ENCODE measurements around the gene FYCO1.

Gene FYCO1

GRCh38 chr3:45940781-45941365 is 54.8 kb downstream of the FYCO1 start:
- no peak for DNase-seq

GRCh38 chr3:45940004-45940780 is 55.4 kb downstream of the FYCO1 start:
- DNase-seq: peak; percentile 78

GRCh38 chr3:45939341-45939771 is 56.3 kb downstream of the FYCO1 start:
- no peak for DNase-seq

- peak; percentile 92 for DNase-seq
Measured at GRCh38 chr3:45938864-45939263, 56.8 kb downstream of the FYCO1 start.

- no peak for DNase-seq
Measured at GRCh38 chr3:45938043-45938435, 57.6 kb downstream of the FYCO1 start.

- no peak for DNase-seq
Measured at GRCh38 chr3:45937206-45938042, 58.2 kb downstream of the FYCO1 start.

- DNase-seq: no peak
Measured at GRCh38 chr3:45936261-45936660, 59.4 kb downstream of the FYCO1 start.

GRCh38 chr3:45933591-45933990 is 62.0 kb downstream of the FYCO1 start:
- no peak for DNase-seq

- no peak for DNase-seq
Measured at GRCh38 chr3:45932112-45932511, 63.5 kb downstream of the FYCO1 start.

- DNase-seq: no peak
Measured at GRCh38 chr3:45931496-45931895, 64.1 kb downstream of the FYCO1 start.

- DNase-seq: no peak
Measured at GRCh38 chr3:45929042-45929679, 66.5 kb downstream of the FYCO1 start.

- no peak for DNase-seq
Measured at GRCh38 chr3:45927881-45928280, 67.7 kb downstream of the FYCO1 start.

- no peak for DNase-seq
Measured at GRCh38 chr3:45923755-45924154, 71.9 kb downstream of the FYCO1 start.

- DNase-seq: no peak
Measured at GRCh38 chr3:45922950-45923590, 72.6 kb downstream of the FYCO1 start.

- no peak for DNase-seq
Measured at GRCh38 chr3:45922039-45922326, 73.6 kb downstream of the FYCO1 start.

GRCh38 chr3:45921158-45922038 is 74.2 kb downstream of the FYCO1 start:
- DNase-seq: no peak

GRCh38 chr3:45917146-45917898 is 78.3 kb downstream of the FYCO1 start:
- DNase-seq: no peak

- peak; percentile 58 for DNase-seq
Measured at GRCh38 chr3:45915518-45916231, 79.9 kb downstream of the FYCO1 start.

- no peak for DNase-seq
Measured at GRCh38 chr3:45915059-45915439, 80.6 kb downstream of the FYCO1 start.

GRCh38 chr3:45914362-45915058 is 81.1 kb downstream of the FYCO1 start:
- no peak for DNase-seq

Measured in islet precursor cell (in vitro differentiated cells).